Skin epidermis (tissue), 12 donors: ENCODE data around the gene GRAPL.
"Not testable (repeated sequence)": the region's sequence is repeated elsewhere in the genome, so short reads cannot be mapped to it uniquely, and the experiment has no call there.

Experiments used
- H3K27ac ChIP-seq, 21 experiments: fragments of 200-600 bp; sonication (generic) in 11 of 21; one replicate each; pipeline ENCODE4 v1.5.0; 2020; ENCODE audit warnings: mild to moderate bottlenecking in 3 of 21, inconsistent platforms in 2 of 21, moderate library complexity in 2 of 21
- H3K4me3 ChIP-seq, 7 experiments: fragments of 200-600 bp; sonication (generic) in 2 of 7; one replicate each; pipeline ENCODE4 v1.5.0; 2020; ENCODE audit warnings: inconsistent platforms in 2 of 7, mild to moderate bottlenecking in 2 of 7, moderate library complexity in 1 of 7

The GRAPL gene

GRCh38 chr17:19127148-19127980 lies at the start of gene GRAPL:
Gene GRAPL (plus strand): TSS chr17:19127589. CDS start chr17:19127620, 31 bp downstream.
- H3K27ac ChIP-seq, H3K4me3 ChIP-seq: not testable (repeated sequence)

DNA sequence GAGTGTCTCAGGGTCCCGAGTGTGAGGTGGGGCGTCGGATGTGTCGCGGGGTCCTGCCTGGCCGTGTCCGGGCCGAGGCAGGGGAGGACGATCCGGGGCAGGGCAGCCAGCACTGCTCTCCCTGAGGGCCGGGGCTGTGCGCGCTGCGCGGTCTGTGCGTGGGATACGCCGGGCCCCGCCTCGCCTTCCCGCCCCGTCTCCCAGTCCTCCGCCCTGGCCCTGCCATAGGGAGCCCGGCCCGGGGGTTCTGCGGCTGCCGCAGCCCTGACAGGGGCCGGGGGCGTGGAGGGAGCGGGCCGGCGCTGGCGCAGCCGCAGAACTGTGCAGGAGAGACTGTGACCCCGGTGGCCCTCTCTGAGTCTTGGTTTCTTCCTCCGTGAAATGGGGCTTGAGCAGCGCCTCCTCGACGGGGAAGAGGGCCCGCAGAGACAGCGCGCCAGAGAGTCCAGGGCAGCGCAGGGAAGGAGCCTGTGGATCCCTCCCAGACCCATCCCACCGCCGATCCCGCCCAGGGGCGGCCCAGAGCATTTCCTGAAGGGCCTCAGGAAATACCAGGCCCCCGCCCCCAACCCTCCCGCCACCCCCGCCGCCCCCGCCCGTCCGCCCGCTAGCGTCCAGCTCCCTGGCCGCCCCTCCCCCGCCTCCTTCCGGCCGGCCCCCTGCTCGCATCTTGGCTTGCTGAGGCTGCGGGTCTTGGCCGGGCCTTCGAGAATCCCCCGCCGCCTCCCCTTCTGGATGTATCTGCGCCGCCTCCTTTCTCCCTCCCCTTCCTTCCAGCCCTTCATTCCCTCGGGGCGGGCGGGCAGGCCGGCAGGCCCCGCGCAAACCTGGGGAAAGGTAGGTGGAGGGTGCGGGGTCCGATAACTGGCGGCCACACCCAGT lies 38.3 kb upstream of the GRAPL start:
- H3K27ac ChIP-seq = not testable (repeated sequence)

DNA sequence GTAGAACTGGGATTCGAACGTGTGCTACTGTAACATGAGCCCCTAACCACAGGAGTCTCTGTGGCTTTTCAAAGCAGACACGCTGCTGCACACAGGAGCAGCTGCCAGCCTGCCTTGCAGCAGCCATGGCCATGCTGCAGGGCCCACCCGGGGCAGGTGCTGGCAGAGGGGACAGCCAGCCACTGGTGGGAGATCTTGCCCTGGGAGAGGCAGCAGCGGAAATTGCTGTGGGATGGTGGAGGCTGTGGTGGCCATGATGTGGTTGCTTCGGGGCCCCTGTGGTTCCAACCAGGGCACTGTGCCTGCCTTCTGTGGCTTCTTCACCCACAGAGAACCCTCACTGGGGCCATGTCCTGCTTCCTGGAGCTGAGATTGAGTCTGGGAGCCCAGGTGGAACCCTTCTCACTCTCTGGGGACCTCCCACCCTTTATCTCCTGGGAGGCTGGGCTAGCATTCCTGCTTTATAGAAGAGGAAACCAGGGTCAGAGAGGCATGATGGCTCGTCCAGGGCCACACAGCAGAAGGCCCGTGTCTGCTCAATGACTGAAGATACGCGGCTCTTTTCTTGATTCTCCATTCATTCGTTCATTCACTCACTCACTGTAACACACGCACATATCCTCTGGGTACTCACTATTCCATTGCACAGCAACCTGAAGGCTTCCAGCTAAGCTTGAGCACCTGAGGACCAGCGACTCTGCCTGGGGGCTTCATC lies 37.2 kb upstream of the GRAPL start:
- H3K27ac ChIP-seq, H3K4me3 ChIP-seq: not testable (repeated sequence)

More for the DNA sequence above, 38.3 kb upstream of the GRAPL start:
- H3K4me3 ChIP-seq = not testable (repeated sequence)

- not testable (repeated sequence) for H3K4me3 ChIP-seq
- H3K27ac ChIP-seq = peak overlapping the region in 2 of 21 experiments; percentile 3 to 21
Observed at GRCh38 chr17:19092737-19093683, 34.4 kb upstream of the GRAPL start.

- not testable (repeated sequence) for H3K4me3 ChIP-seq
- peak overlapping the region in 2 of 21 experiments; percentile 3 to 21 for H3K27ac ChIP-seq
Observed at GRCh38 chr17:19093684-19094438, 33.5 kb upstream of the GRAPL start.

GRCh38 chr17:19108517-19108916 lies 18.9 kb upstream of the GRAPL start:
- H3K4me3 ChIP-seq, H3K27ac ChIP-seq: not testable (repeated sequence)

DNA sequence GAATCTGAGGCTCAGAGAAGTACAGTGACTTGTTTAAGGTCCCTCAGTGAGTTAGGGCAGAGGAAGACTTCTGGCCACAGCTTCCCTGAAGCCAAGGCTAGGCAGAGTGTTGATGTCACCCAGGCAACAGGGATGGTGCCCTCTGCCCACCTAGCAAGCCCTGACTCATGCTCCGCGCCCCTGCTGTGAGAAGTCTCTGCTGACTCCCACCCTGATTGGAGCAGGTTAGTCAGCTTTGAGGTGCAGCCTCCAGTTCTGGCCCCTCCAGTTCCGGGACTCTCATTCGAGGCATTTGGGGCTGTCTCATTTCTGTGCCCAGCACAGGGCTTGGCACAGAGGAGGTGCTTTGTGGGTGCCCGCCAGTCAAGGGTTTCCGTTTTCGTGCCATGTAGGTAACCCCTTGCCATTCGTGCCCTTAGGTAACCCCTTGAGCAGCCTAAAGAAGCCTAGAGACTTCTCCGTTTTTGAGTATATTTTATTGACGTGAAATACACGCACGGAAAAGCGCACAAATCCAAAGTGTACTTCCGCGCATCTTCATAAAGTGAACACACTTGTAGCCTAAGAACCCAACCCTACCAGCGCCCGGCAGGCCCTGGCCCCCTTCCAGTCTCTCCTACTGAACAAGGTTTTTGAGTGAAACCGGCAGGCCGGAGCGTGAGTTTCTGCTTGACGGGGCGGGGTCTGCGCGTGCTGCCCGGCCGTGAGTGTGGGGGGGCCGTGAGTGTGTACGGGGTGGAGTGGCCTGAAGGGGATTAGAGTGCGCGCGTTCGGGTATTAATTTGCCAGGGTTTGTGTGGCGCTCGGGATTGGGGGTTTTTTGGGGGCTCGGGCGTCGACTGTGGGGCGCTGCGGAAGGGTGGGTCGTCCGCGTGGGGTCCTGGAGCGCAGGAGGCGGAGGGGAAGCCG lies 16.9 kb upstream of the GRAPL start:
- H3K4me3 ChIP-seq = peak overlapping the region in 6 of 7 experiments; percentile 18 to 47 (median 32)
- H3K27ac ChIP-seq = peak overlapping the region in 11 of 21 experiments; percentile 61 to 90 (median 78)

DNA sequence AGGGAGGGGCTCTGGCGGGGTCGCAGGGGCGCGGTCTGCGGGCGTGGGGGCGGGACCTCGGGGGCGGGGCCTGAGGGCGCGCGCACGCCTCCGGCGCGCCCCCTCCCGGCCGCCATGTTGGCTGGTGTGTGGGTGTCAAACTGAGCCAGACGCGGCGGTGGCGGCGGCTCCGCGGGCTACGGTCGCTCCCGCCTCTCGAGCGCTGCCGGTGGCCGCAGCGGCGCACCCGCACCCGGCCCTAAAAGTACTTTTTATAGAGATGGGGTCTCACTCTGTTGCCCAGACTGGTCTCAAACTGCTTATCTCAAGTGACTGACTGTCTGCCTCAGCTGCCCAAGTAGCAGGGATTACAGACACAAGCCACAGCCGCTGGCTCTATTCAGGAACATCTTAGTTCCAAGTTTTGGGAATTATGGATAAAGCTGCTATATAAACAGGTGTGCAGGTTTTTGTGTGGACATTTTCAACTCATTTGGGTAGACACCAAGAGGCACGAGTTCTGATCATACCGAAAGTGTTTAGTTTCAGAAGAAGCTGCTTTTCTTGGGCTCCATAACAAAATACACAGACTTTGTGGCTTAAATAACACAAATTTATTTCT lies 16.2 kb upstream of the GRAPL start:
- peak overlapping the region; percentile 18 to 47 (median 34) for H3K4me3 ChIP-seq
- H3K27ac ChIP-seq = peak overlapping the region in 19 of 21 experiments; percentile 49 to 90 (median 76)

- Histone ChIP-seq H3K27ac (peak overlapping the region in 18 of 21 experiments; percentile 37 to 90 (median 80)), H3K4me3 (peak overlapping the region in 6 of 7 experiments; percentile 13 to 47 (median 32))
Observed at GRCh38 chr17:19111801-19112458, 15.5 kb upstream of the GRAPL start.

DNA sequence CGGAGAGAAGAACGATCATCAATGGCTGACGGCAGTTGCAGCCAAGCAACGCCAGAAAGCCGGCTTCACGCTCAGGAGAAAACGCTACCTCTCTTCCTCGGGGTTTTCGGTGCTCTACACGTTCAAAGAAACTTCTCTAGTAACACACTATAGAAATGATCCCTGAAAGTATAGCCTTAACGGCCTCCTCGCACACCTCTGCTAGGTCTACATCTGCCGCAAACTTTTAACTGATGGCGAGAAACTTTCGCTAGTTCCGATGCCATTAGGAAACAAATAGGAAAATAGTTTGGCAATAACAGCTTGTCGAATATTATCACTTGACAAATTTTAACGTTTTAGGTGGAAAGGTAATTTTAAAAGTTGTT lies 14.9 kb upstream of the GRAPL start:
- H3K4me3 ChIP-seq, H3K27ac ChIP-seq: not testable (repeated sequence)

- not testable (repeated sequence) for H3K4me3 ChIP-seq, H3K27ac ChIP-seq
Observed at GRCh38 chr17:19118695-19119094, 8.7 kb upstream of the GRAPL start.

DNA sequence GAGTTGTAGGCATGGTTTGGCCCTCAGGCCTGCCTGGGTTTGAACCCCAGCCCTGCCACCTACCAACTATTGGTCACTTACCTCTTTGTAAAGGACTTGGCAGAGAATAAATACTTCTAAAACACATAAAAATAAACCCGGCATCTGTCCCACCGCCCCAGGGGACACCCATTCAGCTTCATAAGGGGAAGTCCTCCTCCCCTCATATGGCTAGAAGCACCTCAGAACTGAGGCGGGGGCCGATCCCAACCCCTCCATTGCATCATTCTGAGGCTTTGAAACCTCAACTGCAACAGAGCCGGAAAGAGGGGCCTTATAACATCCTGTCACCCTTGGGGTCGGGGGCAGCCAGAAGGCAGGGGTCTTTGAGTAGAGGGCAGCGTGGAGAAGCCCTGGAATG lies 2.1 kb upstream of the GRAPL start:
- H3K4me3 ChIP-seq, H3K27ac ChIP-seq: not testable (repeated sequence)

DNA sequence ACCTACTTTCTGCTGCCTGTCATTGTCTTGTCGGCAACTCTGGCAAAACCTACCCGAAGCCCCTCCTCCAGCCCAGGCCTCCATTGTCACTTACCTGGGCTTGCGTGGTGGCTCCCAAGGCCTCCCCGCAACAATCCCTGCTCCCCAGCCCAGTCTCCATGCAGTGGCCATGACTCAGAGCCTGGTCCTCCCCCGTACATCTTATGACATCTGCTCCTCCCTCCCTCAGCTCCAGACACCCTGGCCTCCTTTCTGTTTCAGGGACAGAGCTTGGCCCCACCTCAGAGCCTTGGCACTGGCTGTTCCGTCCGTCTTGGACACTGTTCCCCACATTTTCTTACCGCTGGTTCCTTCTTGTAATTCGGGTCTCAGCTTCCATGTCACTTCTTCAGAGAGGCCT lies 2.1 kb downstream of the GRAPL start:
- not testable (repeated sequence) for H3K4me3 ChIP-seq

DNA sequence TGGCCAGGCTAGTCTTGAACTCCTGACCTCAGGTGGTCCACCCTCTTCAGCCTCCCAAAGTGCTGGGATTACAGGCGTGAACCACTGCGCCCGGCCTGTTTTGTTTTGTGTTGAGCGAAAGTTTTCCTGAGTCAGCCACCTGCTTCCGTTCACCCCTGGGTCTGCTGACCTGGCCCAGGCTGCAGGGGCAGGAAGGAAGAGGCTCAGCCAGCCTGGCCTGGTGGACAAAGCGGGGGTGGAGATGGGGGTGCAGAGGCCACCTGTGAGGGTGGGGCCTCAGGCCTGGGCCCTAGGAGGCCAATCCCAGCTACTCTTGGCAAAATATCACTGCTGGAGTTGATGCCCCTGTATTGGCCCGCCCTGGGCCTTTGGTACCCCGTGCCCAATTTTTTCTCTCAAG lies 3.7 kb downstream of the GRAPL start:
- not testable (repeated sequence) for H3K27ac ChIP-seq, H3K4me3 ChIP-seq

More for the DNA sequence above, 2.1 kb downstream of the GRAPL start:
- H3K27ac ChIP-seq = not testable (repeated sequence)

GRCh38 chr17:19131772-19132171 lies 4.4 kb downstream of the GRAPL start:
- not testable (repeated sequence) for H3K27ac ChIP-seq, H3K4me3 ChIP-seq

- not testable (repeated sequence) for H3K27ac ChIP-seq, H3K4me3 ChIP-seq
Observed at GRCh38 chr17:19133793-19134192, 6.4 kb downstream of the GRAPL start.
